Activated naive CD4-positive, alpha-beta T cell treated with anti-CD3 and anti-CD28 coated beads for 36 hours (primary cell): ENCODE results near the gene ANO2. TPM values are rescaled to one million over a fixed set of nuclear protein-coding genes. Genes with fewer than 3 reads are reported as not detected.

Experiments used
- CTCF ChIA-PET: fragments of 350-600 bp; sonication (Branson Sonifier 250); formaldehyde crosslinking; loops from one replicate; lab custom pipeline; 2021; ENCODE audit warnings: antibody characterized with exemption; lab: Charles Lee
- DNase-seq: peaks from one replicate; pipeline ENCODE4 v3.0.0-alpha.2; 2020
- H3K27ac Mint-ChIP-seq: one replicate; pipeline ENCODE4 v1.8.0; 2021; ENCODE audit warnings: mild to moderate bottlenecking, mixed read lengths
- H3K27me3 Mint-ChIP-seq: one replicate; pipeline ENCODE4 v1.8.0; 2021; ENCODE audit warnings: low read depth, mixed read lengths
- H3K36me3 Mint-ChIP-seq: one replicate; pipeline ENCODE4 v1.8.0; 2021; ENCODE audit warnings: low read depth, mixed read lengths
- H3K4me1 Mint-ChIP-seq: one replicate; pipeline ENCODE4 v1.8.0; 2021; ENCODE audit warnings: low read depth, mixed read lengths
- H3K4me3 Mint-ChIP-seq: one replicate; pipeline ENCODE4 v1.8.0; 2021; ENCODE audit warnings: mild to moderate bottlenecking, moderate library complexity, mixed read lengths
- H3K9me3 Mint-ChIP-seq: one replicate; pipeline ENCODE4 v1.8.0; 2021; ENCODE audit warnings: mixed read lengths
- intact Hi-C: fragments of 100-400 bp; cut with micrococcal nuclease; formaldehyde crosslinking; loops from one replicate; pipeline ENCODE4 v1.15.1; 2023
- total RNA-seq, 2 experiments: library from RNA; stranded (reverse); gene quantifications; one replicate each; pipeline ENCODE4 v1.2.3, GENCODE V29; 2021

ANO2 gene
- total RNA-seq, 2 experiments from 2014 or later: not detected

DNA sequence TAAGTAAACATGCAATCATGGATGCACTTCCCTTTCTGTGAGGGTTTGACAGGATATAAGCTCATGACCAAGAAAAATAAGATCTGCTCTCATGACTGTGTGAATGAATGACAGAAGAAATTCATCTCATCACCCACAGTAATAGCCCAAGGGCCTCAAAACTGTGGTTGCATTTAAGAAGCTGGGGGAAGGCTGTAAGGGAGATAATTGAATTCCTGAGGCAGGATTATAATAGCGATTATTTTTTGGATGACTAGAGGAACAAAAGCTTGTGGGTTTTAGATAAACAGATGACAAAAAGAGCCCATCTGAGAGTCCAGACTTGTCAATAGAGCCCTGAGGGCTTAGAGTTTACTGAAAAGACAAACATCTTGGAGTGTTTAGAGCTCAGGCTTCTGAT, 352.0 kb downstream of the ANO2 start:
- Mint-ChIP-seq H3K9me3 (no peaks in the 10 kb centered on the region), H3K27me3 (peaks cover 2% of the 10 kb centered on the region), H3K27ac (no peak overlapping the region), H3K4me3 (no peak overlapping the region), H3K4me1 (no peaks in the 10 kb centered on the region), H3K36me3 (no peaks in the 10 kb centered on the region)
- CTCF ChIA-PET: no interaction called here
- DNase-seq: no peak
- intact Hi-C loops: no loop called here

DNA sequence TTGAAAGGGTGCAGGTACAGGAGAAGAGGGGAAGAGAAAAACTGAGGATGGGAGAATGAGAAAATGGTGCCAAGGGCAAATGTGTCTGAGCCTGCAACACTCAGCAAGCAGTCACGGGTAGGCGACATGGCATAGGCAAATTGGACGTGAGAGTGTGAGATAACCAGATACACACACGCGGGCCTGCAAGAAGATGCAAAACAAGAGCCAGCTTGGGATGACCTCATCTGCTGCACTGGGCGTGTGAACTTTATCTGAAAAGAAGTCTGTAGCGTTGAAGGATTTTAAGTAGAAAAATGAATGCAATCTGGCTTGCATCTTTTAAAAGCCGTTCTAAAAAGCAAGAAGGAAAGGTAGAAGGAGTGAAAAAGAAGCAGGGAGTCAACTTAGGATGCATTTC, 352.7 kb downstream of the ANO2 start:
- Mint-ChIP-seq H3K36me3 (no peaks in the 10 kb centered on the region), H3K27me3 (peaks cover 2% of the 10 kb centered on the region), H3K4me3 (no peak overlapping the region), H3K9me3 (no peaks in the 10 kb centered on the region), H3K4me1 (no peaks in the 10 kb centered on the region), H3K27ac (no peak overlapping the region)
- no peak for DNase-seq
- CTCF ChIA-PET: no interaction called here
- intact Hi-C loops: no loop called here

DNA sequence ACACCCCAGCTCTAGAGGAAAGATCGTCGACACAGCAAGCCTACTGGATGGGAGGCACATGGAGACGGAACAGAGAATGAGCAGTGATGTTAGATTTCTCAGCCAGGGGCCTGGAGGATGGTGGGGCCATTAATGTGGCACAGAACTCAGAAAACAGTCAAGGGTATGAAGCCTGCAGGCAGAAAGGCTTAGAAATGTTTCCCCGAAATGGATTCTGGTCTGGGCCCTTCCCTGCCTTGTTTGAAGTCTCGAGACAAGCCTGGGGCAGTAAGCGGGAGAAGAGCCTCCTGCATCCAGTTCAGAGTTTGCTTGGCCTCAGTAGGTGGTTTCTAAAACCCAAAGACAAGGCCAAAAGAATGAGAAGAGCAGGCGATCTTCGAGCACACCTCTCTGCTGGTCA, 354.7 kb downstream of the ANO2 start:
- no peaks in the 10 kb centered on the region for H3K4me1 Mint-ChIP-seq
- DNase-seq: no peak
- CTCF ChIA-PET: no interaction called here
- H3K4me3 Mint-ChIP-seq: no peak overlapping the region
- H3K27me3 Mint-ChIP-seq: no peaks in the 10 kb centered on the region
- no peaks in the 10 kb centered on the region for H3K9me3 Mint-ChIP-seq
- no peaks in the 10 kb centered on the region for H3K36me3 Mint-ChIP-seq
- intact Hi-C loops: no loop called here
- H3K27ac Mint-ChIP-seq: no peak overlapping the region

DNA sequence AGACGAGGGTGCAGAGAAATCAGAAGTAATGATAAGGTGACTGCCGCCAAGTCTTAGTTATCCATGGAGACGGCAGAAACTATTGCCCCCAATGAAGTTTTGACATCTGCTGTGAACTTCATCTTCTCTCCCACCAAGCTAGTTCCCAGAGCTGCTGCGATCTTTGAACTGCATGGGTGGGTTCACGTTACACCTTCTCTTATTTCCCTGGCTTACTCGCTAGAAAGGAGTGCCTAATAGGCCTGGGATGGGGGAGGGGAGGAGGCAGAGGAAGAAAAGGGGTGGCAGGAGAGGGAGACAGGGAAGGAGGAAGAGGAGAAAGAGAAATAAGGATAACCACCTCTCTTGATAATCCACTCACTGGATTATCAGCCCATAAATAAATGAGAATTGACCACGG, 356.0 kb downstream of the ANO2 start:
- no peak overlapping the region for H3K27ac Mint-ChIP-seq
- no peaks in the 10 kb centered on the region for H3K4me1 Mint-ChIP-seq
- intact Hi-C loops: no loop called here
- no peaks in the 10 kb centered on the region for H3K9me3 Mint-ChIP-seq
- no peaks in the 10 kb centered on the region for H3K36me3 Mint-ChIP-seq
- no peak overlapping the region for H3K4me3 Mint-ChIP-seq
- CTCF ChIA-PET: no interaction called here
- no peaks in the 10 kb centered on the region for H3K27me3 Mint-ChIP-seq
- no peak for DNase-seq

DNA sequence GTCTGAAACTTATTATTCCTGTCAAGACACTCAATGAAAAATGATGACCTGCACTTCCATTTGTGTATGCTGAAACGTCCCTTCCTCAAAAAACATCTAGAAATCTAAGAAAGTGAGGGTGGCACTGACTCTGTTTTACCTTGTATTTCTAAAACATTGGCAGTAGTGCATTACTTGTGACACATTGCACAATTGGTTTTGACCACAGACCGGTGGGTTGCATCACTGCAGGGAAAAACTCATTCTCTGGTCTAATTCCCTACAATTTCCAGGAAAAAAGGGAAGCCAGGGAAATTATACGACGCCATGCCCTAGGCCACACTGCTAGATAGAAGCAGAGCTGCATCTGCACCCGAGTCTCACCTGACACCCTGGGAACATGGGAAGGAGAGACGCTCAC, 356.5 kb downstream of the ANO2 start:
- Mint-ChIP-seq H3K4me3 (no peak overlapping the region), H3K27me3 (no peaks in the 10 kb centered on the region), H3K9me3 (no peaks in the 10 kb centered on the region), H3K36me3 (no peaks in the 10 kb centered on the region), H3K27ac (no peak overlapping the region), H3K4me1 (no peaks in the 10 kb centered on the region)
- intact Hi-C loops: no loop called here
- CTCF ChIA-PET: no interaction called here
- DNase-seq: no peak

DNA sequence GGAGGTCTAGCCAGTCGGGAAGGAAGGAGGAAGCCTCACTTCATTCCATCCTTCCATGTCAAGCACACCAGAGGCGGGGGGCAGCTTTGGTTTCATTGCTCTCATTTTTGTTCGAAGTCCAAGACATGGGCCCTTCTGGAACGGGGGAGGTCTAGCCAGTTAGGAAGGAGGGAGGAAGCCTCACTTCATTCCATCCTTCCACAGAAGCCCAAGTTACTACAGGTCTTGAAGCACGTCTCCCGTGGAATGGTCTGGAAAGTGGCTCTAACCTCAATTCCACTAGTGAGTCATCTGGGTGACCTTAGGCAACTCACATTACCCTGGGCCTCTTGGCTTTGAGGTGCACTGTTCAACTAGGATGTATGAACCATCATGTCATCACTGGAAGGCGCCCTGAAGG, 356.9 kb downstream of the ANO2 start:
- intact Hi-C loops: no loop called here
- Mint-ChIP-seq H3K4me3 (no peak overlapping the region), H3K36me3 (no peaks in the 10 kb centered on the region), H3K27me3 (no peaks in the 10 kb centered on the region), H3K4me1 (no peaks in the 10 kb centered on the region), H3K9me3 (no peaks in the 10 kb centered on the region), H3K27ac (no peak overlapping the region)
- no peak for DNase-seq
- CTCF ChIA-PET: no interaction called here

DNA sequence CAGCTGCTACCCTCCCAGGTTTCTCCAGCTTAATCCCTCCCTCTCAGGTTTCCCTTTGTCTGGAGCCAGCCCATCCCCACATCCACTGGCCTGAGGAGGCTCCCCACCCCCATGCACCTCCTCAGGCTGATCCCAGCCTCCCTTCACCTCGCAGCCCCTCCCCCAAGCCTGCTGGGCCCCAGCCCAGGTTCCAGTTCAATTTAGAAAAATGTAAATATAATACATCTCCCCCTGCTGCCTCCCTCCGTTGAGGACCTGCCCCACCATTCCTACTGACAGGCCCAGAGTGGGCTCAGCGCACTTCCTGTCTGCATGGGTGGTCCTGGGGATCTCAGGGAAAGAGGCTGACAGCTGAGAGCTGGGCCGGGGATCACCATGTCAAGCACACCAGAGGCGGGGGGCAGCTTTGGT, 357.3 kb downstream of the ANO2 start:
- intact Hi-C loops: no loop called here
- no peak overlapping the region for H3K27ac Mint-ChIP-seq
- CTCF ChIA-PET: no interaction called here
- no peaks in the 10 kb centered on the region for H3K36me3 Mint-ChIP-seq
- no peak for DNase-seq
- no peaks in the 10 kb centered on the region for H3K4me1 Mint-ChIP-seq
- H3K27me3 Mint-ChIP-seq: no peaks in the 10 kb centered on the region
- no peak overlapping the region for H3K4me3 Mint-ChIP-seq
- H3K9me3 Mint-ChIP-seq: no peaks in the 10 kb centered on the region

DNA sequence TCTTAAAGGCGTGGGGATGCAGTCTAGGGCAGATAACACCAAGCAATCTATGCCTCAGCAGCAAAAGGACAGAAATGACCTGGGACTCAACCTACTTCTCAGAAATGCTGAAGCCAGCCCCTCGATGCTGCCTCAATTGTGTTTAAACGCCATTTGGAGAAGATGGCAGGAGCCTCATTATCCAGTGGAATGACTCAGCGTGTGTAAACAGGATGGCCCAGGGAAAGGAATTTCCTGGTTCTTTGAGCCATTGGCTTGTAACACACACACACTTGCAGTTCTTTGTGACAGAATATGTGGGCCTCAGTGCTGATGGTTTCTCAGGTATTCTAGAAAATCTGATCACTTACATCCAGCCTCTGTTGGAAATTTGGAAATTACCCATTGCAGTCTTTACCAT, 358.9 kb downstream of the ANO2 start:
- no peak overlapping the region for H3K4me3 Mint-ChIP-seq
- no peaks in the 10 kb centered on the region for H3K36me3 Mint-ChIP-seq
- no peak for DNase-seq
- no peaks in the 10 kb centered on the region for H3K9me3 Mint-ChIP-seq
- no peaks in the 10 kb centered on the region for H3K27me3 Mint-ChIP-seq
- intact Hi-C loops: no loop called here
- no peaks in the 10 kb centered on the region for H3K4me1 Mint-ChIP-seq
- no peak overlapping the region for H3K27ac Mint-ChIP-seq
- CTCF ChIA-PET: interaction anchor here (0.6 kb wide), 1 partner anchor 250 kb away, joined by 3 read pairs; no protein-coding TSS in a partner anchor

DNA sequence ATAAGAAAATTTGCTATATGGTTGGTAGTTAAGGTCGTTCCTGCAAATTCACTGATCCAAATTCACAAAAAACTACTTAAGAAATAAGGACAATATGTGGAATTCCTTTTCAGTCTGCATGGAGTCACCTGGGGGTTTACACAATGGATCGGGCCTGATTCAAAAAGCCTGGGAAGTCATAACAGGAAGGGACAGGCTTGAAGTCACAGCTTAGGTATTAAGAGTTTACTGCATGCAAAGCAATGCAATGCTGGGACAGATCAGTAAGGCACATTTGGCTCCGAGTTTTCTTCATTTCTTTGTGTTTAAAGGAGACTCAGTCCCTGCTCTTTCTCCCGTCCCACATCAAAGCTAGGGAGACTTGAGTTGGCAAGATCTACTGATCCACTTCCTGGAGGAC, 359.9 kb downstream of the ANO2 start:
- Mint-ChIP-seq H3K27ac (no peak overlapping the region), H3K4me1 (no peaks in the 10 kb centered on the region), H3K4me3 (no peak overlapping the region), H3K9me3 (no peaks in the 10 kb centered on the region), H3K27me3 (no peaks in the 10 kb centered on the region), H3K36me3 (no peaks in the 10 kb centered on the region)
- intact Hi-C loops: no loop called here
- DNase-seq: no peak
- CTCF ChIA-PET: no interaction called here

DNA sequence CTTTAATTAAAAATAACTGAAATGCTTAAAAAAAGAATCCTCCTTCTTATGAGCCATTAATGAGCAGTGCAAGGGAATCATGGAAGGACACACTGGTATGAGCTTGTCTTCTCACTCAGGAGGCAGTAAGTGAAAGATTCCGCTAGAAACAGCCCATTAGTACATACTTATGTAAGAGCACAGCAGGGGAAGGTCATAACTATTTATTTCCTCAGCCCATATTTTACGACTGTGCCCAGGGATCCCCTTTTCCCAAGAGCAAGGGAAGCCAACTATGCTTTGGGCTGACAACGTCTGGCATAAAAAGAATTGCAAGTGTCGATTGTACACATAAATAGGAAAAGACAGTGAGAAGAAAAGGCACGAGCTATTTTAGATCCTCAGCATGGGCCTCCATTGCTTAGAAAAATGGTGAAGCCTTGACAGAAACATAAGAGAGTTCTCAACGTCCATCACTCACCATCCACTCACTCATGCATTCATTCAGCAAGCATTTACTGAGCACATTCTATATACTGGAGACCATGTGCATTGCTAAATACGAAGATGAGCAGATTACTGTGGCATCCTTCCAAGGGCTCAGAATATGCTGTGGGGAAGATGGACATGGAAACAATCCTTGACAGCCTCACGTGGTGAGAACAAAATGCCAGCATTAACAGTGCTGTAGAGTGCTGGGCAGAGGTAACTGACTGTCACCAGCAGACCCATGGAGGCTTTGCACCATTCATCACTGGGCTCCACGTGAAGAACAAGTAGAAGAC, 360.5 kb downstream of the ANO2 start:
- H3K9me3 Mint-ChIP-seq: no peaks in the 10 kb centered on the region

DNA sequence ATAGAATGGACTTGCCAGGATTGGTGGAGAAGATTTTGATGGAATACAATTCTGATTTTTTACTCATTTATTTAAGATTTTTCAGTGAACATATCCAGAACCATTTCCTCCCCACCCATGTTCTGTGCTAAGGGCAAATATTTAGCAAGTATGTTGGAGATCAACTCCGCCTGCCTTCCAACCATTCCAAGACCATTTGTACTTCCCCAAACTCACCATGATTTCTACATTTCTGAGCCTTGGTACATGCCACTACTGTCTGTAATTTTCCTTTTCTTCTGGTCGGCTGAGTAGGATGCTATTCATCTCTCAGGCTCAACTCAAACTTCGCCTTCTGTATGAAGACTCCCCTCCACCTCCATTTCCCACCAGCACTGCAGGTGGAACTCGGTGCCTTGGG, 362.5 kb downstream of the ANO2 start:
- no peaks in the 10 kb centered on the region for H3K27me3 Mint-ChIP-seq
- CTCF ChIA-PET: no interaction called here
- no peak for DNase-seq
- no peak overlapping the region for H3K27ac Mint-ChIP-seq
- H3K4me3 Mint-ChIP-seq: no peak overlapping the region
- intact Hi-C loops: no loop called here
- no peaks in the 10 kb centered on the region for H3K4me1 Mint-ChIP-seq
- no peaks in the 10 kb centered on the region for H3K9me3 Mint-ChIP-seq
- H3K36me3 Mint-ChIP-seq: no peaks in the 10 kb centered on the region

More for the DNA sequence above, 360.5 kb downstream of the ANO2 start:
- CTCF ChIA-PET: no interaction called here
- H3K4me1 Mint-ChIP-seq: no peaks in the 10 kb centered on the region
- H3K4me3 Mint-ChIP-seq: no peak overlapping the region
- H3K27ac Mint-ChIP-seq: no peak overlapping the region
- H3K36me3 Mint-ChIP-seq: no peaks in the 10 kb centered on the region
- no peak for DNase-seq
- intact Hi-C loops: no loop called here
- no peaks in the 10 kb centered on the region for H3K27me3 Mint-ChIP-seq

DNA sequence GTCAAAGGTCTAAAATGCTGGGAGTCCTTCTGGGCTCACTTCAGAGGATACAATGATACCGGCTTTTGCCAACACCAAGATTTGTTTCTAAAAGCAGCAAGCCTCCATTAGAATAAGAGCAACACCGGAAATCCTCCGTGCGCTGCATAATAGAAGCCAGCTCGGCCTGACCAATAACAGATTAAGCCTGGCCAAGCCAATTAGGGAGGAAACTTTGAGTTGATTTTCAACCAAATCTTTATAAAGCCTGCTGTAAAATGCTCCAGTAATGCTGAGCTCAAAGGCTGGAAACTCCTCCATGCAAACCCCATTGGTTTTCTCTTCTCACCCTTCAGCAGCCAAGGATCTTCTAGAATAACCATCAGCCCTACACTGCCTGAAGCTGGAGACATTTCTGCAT, 363.0 kb downstream of the ANO2 start:
- Mint-ChIP-seq H3K4me1 (no peaks in the 10 kb centered on the region), H3K36me3 (no peaks in the 10 kb centered on the region), H3K27me3 (no peaks in the 10 kb centered on the region), H3K27ac (no peak overlapping the region), H3K4me3 (no peak overlapping the region), H3K9me3 (no peaks in the 10 kb centered on the region)
- intact Hi-C loops: no loop called here
- no peak for DNase-seq
- CTCF ChIA-PET: no interaction called here

DNA sequence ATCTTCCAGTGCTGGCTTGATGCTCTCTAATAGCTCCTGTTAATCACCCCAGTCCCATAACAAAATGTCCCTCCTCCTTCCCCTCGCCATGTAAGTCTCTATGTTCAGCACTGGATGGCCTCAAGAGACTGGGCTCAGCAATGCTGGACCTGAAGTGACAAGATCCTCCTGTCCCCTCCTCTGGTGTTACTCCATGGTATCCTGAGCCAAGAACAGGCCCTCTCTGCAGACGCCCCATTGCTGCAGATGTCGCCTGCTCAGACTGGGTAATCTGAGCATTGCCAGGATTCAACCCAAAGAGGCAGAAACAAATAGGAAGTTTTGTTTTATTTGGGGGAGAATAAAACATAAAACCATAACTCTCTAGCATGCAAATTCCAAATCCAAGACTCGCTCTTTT, 363.4 kb downstream of the ANO2 start:
- H3K9me3 Mint-ChIP-seq: no peaks in the 10 kb centered on the region
- CTCF ChIA-PET: no interaction called here

More for the DNA sequence above, 363.4 kb downstream of the ANO2 start:
- Mint-ChIP-seq H3K27ac (no peak overlapping the region), H3K27me3 (no peaks in the 10 kb centered on the region), H3K4me3 (no peak overlapping the region), H3K36me3 (no peaks in the 10 kb centered on the region), H3K4me1 (no peaks in the 10 kb centered on the region)
- intact Hi-C loops: no loop called here
- DNase-seq: no peak
